HCT116 (cell line): Measurements from ENCODE around the gene IRF2BP1. TPM values are rescaled to one million over a fixed set of nuclear protein-coding genes. Genes with fewer than 3 reads are reported as not detected.

Experiments
- ATAC-seq: fragments of 200-7000 bp; cut with Tn5 transposase; 2 replicates; pipeline ENCODE4 v1.9.1; 2020; ENCODE audit warnings: mild to moderate bottlenecking, moderate library complexity
- BruUV-seq: library from RNA; stranded (reverse); fragments of 400-500 nt; replicated peaks from 2 replicates; lab custom pipeline; 2021; lab: Mats Ljungman, UMichigan
- CTCF ChIA-PET: fragments of 300-600 bp; sonication (Branson Sonifier 250); formaldehyde crosslinking; loops from one replicate; lab custom pipeline; 2021; ENCODE audit warnings: antibody characterized with exemption; lab: Charles Lee
- POLR2A ChIA-PET: fragments of 300-600, 350-600 bp; sonication (Branson Sonifier 250); formaldehyde crosslinking; loops from one replicate; lab custom pipeline; 2021; ENCODE audit warnings: antibody characterized with exemption; lab: Charles Lee
- RAD21 ChIA-PET, 2 experiments: fragments of 300-600 bp; sonication (Branson Sonifier 250); formaldehyde crosslinking; loops; one replicate each; lab custom pipeline; 2023; ENCODE audit warnings: low total read pairs in 2 of 2; ENCODE audit not compliant: uncharacterized antibody in 2 of 2, unreplicated experiment in 2 of 2, low non-redundant PET in 1 of 2; lab: Charles Lee
- DNase-seq: peaks from one replicate; pipeline ENCODE4 v3.0.0-alpha.2; 2010; ENCODE audit warnings: low read depth, low spot score
- H2AFZ ChIP-seq: fragments of 200-600 bp; shearing (Covaris generic), sonication (generic); 2 replicates; pipeline ENCODE4 v1.6.1; 2017; ENCODE audit warnings: low read depth, mixed run types, mixed read lengths, antibody characterized with exemption, low read length; ENCODE audit not compliant: poor library complexity, severe bottlenecking
- H3K27ac ChIP-seq: 2 replicates; pipeline ENCODE4 v1.5.1; 2012; ENCODE audit warnings: low read depth, low read length
- H3K27me3 ChIP-seq: fragments of 200-600 bp; sonication (generic); 2 replicates; pipeline ENCODE4 v1.6.1; 2016; ENCODE audit warnings: mixed run types, low read length, mixed read lengths; ENCODE audit not compliant: insufficient read depth
- H3K36me3 ChIP-seq, 2 experiments: fragments of 200-500 bp in 1 of 2; fragments of 200-600 bp in 1 of 2; sonication (Bioruptor generic) in 1 of 2; sonication (generic) in 1 of 2; 2 replicates each; pipeline versions ENCODE4 v1.5.1 to v1.6.1; 2014 to 2016; ENCODE audit warnings: low read length in 2 of 2, inconsistent platforms in 1 of 2, mixed read lengths in 1 of 2, mixed run types in 1 of 2; ENCODE audit not compliant: insufficient read depth in 2 of 2, control insufficient read depth in 1 of 2
- H3K4me1 ChIP-seq, 2 experiments: fragments of 200-600 bp in 1 of 2; sonication (generic) in 1 of 2; 2 replicates each; pipeline versions ENCODE4 v1.5.1 to v1.6.1; 2012 to 2017; ENCODE audit warnings: low read length in 2 of 2, inconsistent platforms in 1 of 2, mild to moderate bottlenecking in 1 of 2, mixed read lengths in 1 of 2, mixed run types in 1 of 2, moderate library complexity in 1 of 2; ENCODE audit not compliant: insufficient read depth in 2 of 2, control insufficient read depth in 1 of 2
- H3K4me2 ChIP-seq: fragments of 200-600 bp; sonication (generic); 2 replicates; pipeline ENCODE4 v1.6.1; 2017; ENCODE audit warnings: mixed run types, low read length, mixed read lengths
- H3K4me3 ChIP-seq, 2 experiments: fragments of 200-600 bp in 1 of 2; sonication (generic) in 1 of 2; replicated peaks in 1 of 2; 2 replicates each; pipeline ENCODE4 v1.5.1; 2011 to 2016; ENCODE audit warnings: low read length in 2 of 2, control low read depth in 1 of 2, low read depth in 1 of 2, mild to moderate bottlenecking in 1 of 2, mixed read lengths in 1 of 2, mixed run types in 1 of 2
- H3K79me2 ChIP-seq: fragments of 200-600 bp; sonication (generic); 2 replicates; pipeline ENCODE4 v1.6.1; 2017; ENCODE audit warnings: mild to moderate bottlenecking, mixed run types, low read length, moderate library complexity, mixed read lengths; ENCODE audit not compliant: insufficient read depth
- H3K9ac ChIP-seq: fragments of 200-600 bp; sonication (generic); 2 replicates; pipeline ENCODE4 v1.6.1; 2016; ENCODE audit warnings: low read length, mixed read lengths
- H3K9me2 ChIP-seq: fragments of 200-600 bp; sonication (generic), shearing (Covaris generic); 2 replicates; pipeline ENCODE4 v1.6.1; 2017; ENCODE audit warnings: mixed run types, mild to moderate bottlenecking, moderate library complexity; ENCODE audit not compliant: insufficient read depth
- H3K9me3 ChIP-seq, 2 experiments: fragments of 200-500 bp in 1 of 2; fragments of 200-600 bp in 1 of 2; sonication (Bioruptor generic) in 1 of 2; sonication (generic) in 1 of 2; 2 replicates each; pipeline ENCODE4 v1.6.1; 2014 to 2017; ENCODE audit warnings: low read length in 2 of 2, mixed read lengths in 2 of 2, inconsistent platforms in 1 of 2, low read depth in 1 of 2, mild to moderate bottlenecking in 1 of 2, mixed run types in 1 of 2, moderate library complexity in 1 of 2; ENCODE audit not compliant: control insufficient read depth in 1 of 2, insufficient read depth in 1 of 2
- H4K20me1 ChIP-seq: fragments of 200-600 bp; sonication (generic), shearing (Covaris generic); 2 replicates; pipeline ENCODE4 v1.6.1; 2017; ENCODE audit warnings: mixed run types, mild to moderate bottlenecking, moderate library complexity; ENCODE audit not compliant: insufficient read depth
- CEBPB ChIP-seq: IDR thresholded peaks from 2 replicates; pipeline ENCODE4 v1.6.1; 2012; ENCODE audit warnings: low read depth
- EGR1 ChIP-seq: IDR thresholded peaks from 2 replicates; pipeline ENCODE4 v1.6.1; 2012; ENCODE audit warnings: low read depth
- ELF1 ChIP-seq: IDR thresholded peaks from 2 replicates; pipeline ENCODE4 v1.6.1; 2012; ENCODE audit warnings: low read depth, borderline replicate concordance
- EZH2 ChIP-seq: fragments of 200-600 bp; sonication (generic); IDR thresholded peaks from 2 replicates; pipeline ENCODE4 v1.6.1; 2017; ENCODE audit warnings: antibody characterized with exemption, mixed run types
- EZH2phosphoT487 ChIP-seq: fragments of 200-600 bp; IDR thresholded peaks from 2 replicates; pipeline ENCODE4 v1.6.1; 2018; ENCODE audit warnings: antibody characterized with exemption, borderline replicate concordance
- FOSL1 ChIP-seq: IDR thresholded peaks from 2 replicates; pipeline ENCODE4 v1.6.1; 2012; ENCODE audit warnings: low read depth
- POLR2A ChIP-seq: IDR thresholded peaks from 2 replicates; pipeline ENCODE4 v1.7.0; 2011; ENCODE audit warnings: borderline replicate concordance; ENCODE audit not compliant: insufficient read depth, insufficient read length; ENCODE audit errors: extremely low read depth
- RAD21 ChIP-seq: IDR thresholded peaks from 2 replicates; pipeline ENCODE4 v1.6.1; 2012; ENCODE audit warnings: low read depth, mild to moderate bottlenecking
- SIN3A ChIP-seq: IDR thresholded peaks from 2 replicates; pipeline ENCODE4 v1.6.1; 2012; ENCODE audit warnings: low read depth
- SP1 ChIP-seq: IDR thresholded peaks from 2 replicates; pipeline ENCODE4 v1.6.1; 2012; ENCODE audit warnings: low read depth
- TCF7L2 ChIP-seq: IDR thresholded peaks from 2 replicates; pipeline ENCODE4 v1.7.0; 2011; ENCODE audit warnings: borderline replicate concordance, inconsistent platforms; ENCODE audit not compliant: insufficient read depth, insufficient read length; ENCODE audit errors: extremely low read depth
- YY1 ChIP-seq: IDR thresholded peaks from 2 replicates; pipeline ENCODE4 v1.6.1; 2011; ENCODE audit warnings: low read length, low read depth, moderate library complexity, mild to moderate bottlenecking; ENCODE audit not compliant: insufficient replicate concordance; ENCODE audit errors: extremely low read depth
- ZNF274 ChIP-seq: fragments of 200-500 bp; sonication (Bioruptor generic); IDR thresholded peaks from 2 replicates; pipeline ENCODE4 v1.6.1; 2014; ENCODE audit warnings: mild to moderate bottlenecking, low read depth, low read length, inconsistent platforms
- intact Hi-C: fragments of 100-400 bp; cut with micrococcal nuclease; formaldehyde crosslinking; loops from 2 replicates; pipeline ENCODE4 v1.10.0; 2022
- total RNA-seq: library from RNA; stranded (reverse); gene quantifications from one replicate; pipeline ENCODE4 v1.2.1, GENCODE V29; 2021; ENCODE audit not compliant: unreplicated experiment
- TF ChIP-seq, protein P1 (sequence below): IDR thresholded peaks from 2 replicates; pipeline ENCODE4 v1.6.1; 2012
- TF ChIP-seq, protein P2 (sequence below): IDR thresholded peaks from 2 replicates; pipeline ENCODE4 v1.6.1; 2012
- TF ChIP-seq, protein P3 (sequence below): IDR thresholded peaks from 2 replicates; pipeline ENCODE4 v1.6.1; 2011; ENCODE audit warnings: mild to moderate bottlenecking, low read length, moderate library complexity; ENCODE audit not compliant: insufficient replicate concordance; ENCODE audit errors: extremely low read depth

The IRF2BP1 gene
- total RNA-seq, 1 experiment from 2014 or later = 33.9 TPM

GRCh38 chr19:45860359-45861259, 25.3 kb downstream of the IRF2BP1 start (continued):
- TF ChIP-seq EZH2phosphoT487 (no peak), RAD21 (no peak), EZH2 (no peak), YY1 (no peak), CEBPB (no peak), ELF1 (no peak)
- TF ChIP-seq, all 23 proteins: peak for 0

- no peak overlapping the region for H2AFZ ChIP-seq
- CTCF ChIA-PET = no interaction called here
- H3K9me2 ChIP-seq = no peaks in the 10 kb centered on the region
- H3K79me2 ChIP-seq = peaks cover 51% of the 10 kb centered on the region
- H3K4me1 ChIP-seq = no peaks in the 10 kb centered on the region
- H4K20me1 ChIP-seq = no peaks in the 10 kb centered on the region
- TF ChIP-seq ZNF274 (no peak), YY1 (no peak), POLR2A (no peak), FOSL1 (no peak), SIN3A (no peak), RAD21 (no peak), SP1 (no peak), TCF7L2 (no peak), EGR1 (no peak)
- TF ChIP-seq, protein P1, sequence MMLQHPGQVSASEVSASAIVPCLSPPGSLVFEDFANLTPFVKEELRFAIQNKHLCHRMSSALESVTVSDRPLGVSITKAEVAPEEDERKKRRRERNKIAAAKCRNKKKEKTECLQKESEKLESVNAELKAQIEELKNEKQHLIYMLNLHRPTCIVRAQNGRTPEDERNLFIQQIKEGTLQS = no peak
- TF ChIP-seq, protein P2, sequence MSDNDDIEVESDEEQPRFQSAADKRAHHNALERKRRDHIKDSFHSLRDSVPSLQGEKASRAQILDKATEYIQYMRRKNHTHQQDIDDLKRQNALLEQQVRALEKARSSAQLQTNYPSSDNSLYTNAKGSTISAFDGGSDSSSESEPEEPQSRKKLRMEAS = no peak
- TF ChIP-seq, protein P3, sequence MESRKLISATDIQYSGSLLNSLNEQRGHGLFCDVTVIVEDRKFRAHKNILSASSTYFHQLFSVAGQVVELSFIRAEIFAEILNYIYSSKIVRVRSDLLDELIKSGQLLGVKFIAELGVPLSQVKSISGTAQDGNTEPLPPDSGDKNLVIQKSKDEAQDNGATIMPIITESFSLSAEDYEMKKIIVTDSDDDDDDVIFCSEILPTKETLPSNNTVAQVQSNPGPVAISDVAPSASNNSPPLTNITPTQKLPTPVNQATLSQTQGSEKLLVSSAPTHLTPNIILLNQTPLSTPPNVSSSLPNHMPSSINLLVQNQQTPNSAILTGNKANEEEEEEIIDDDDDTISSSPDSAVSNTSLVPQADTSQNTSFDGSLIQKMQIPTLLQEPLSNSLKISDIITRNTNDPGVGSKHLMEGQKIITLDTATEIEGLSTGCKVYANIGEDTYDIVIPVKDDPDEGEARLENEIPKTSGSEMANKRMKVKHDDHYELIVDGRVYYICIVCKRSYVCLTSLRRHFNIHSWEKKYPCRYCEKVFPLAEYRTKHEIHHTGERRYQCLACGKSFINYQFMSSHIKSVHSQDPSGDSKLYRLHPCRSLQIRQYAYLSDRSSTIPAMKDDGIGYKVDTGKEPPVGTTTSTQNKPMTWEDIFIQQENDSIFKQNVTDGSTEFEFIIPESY = no peak
- H3K4me3 ChIP-seq = no peak overlapping the region
- intact Hi-C loops = no loop called here
- RAD21 ChIA-PET = no interaction called here
- no peaks in the 10 kb centered on the region for H3K27me3 ChIP-seq
- no peak for DNase-seq
- no peak overlapping the region for H3K9ac ChIP-seq
- peaks cover 36 to 40% of the 10 kb centered on the region in 2 experiments; a peak in 3 of 4 replicates for H3K36me3 ChIP-seq
- no peak for ATAC-seq
- POLR2A ChIA-PET = no interaction called here
- H3K27ac ChIP-seq = no peak overlapping the region; the same call in 1 of the 2 replicates
- BruUV-seq = no TSS peak
- no peaks in the 10 kb centered on the region for H3K9me3 ChIP-seq
- H3K4me2 ChIP-seq = no peak overlapping the region
These were observed 31.7 kb downstream of the IRF2BP1 start for GRCh38 chr19:45854167-45854778.
